Neural cell (in vitro differentiated cells): ENCODE data around the gene RNF41. TPM values are rescaled to one million over a fixed set of nuclear protein-coding genes. Genes with fewer than 3 reads are reported as not detected.

Experiments used
- H2AFZ ChIP-seq: fragments of 200-600, 300-800 bp; sonication (generic), shearing (Covaris generic); 2 replicates; pipeline ENCODE4 v1.6.0; 2014; ENCODE audit warnings: low read depth, mild to moderate bottlenecking, antibody characterized with exemption, low read length, moderate library complexity
- H3F3A ChIP-seq: fragments of 200-600 bp; shearing (Covaris generic); 2 replicates; pipeline ENCODE4 v1.6.1; 2016; ENCODE audit warnings: mild to moderate bottlenecking, moderate library complexity, mixed read lengths, antibody characterized with exemption, low read length; ENCODE audit not compliant: insufficient read depth, poor library complexity, severe bottlenecking
- H3K27ac ChIP-seq: fragments of 200-600, 300-800 bp; sonication (generic), shearing (Covaris generic); 2 replicates; pipeline ENCODE4 v1.5.1; 2014; ENCODE audit warnings: mild to moderate bottlenecking, low read length, moderate library complexity
- H3K27me3 ChIP-seq: fragments of 300-800, 200-600 bp; sonication (generic), shearing (Covaris generic); 2 replicates; pipeline ENCODE4 v1.6.0; 2014; ENCODE audit warnings: mild to moderate bottlenecking, low read depth, low read length, moderate library complexity; ENCODE audit not compliant: insufficient read depth
- H3K36me3 ChIP-seq: fragments of 300-800, 200-600 bp; sonication (generic), shearing (Covaris generic); 2 replicates; pipeline ENCODE4 v1.5.1; 2014; ENCODE audit warnings: mild to moderate bottlenecking, antibody characterized with exemption, low read length, moderate library complexity; ENCODE audit not compliant: insufficient read depth
- H3K4me2 ChIP-seq: fragments of 300-800, 200-600 bp; sonication (generic), shearing (Covaris generic); 2 replicates; pipeline ENCODE4 v1.6.0; 2014; ENCODE audit warnings: mild to moderate bottlenecking, low read length
- H3K4me3 ChIP-seq: fragments of 300-800, 200-600 bp; sonication (generic), shearing (Covaris generic); 2 replicates; pipeline ENCODE4 v1.5.1; 2014; ENCODE audit warnings: mild to moderate bottlenecking, low read length, moderate library complexity
- H3K79me2 ChIP-seq: fragments of 200-600 bp; shearing (Covaris generic); replicated peaks from 2 replicates; pipeline ENCODE4 v1.6.0; 2014; ENCODE audit warnings: mild to moderate bottlenecking, low read length, moderate library complexity; ENCODE audit not compliant: insufficient read depth
- H3K9ac ChIP-seq: fragments of 300-800, 200-600 bp; sonication (generic), shearing (Covaris generic); 2 replicates; pipeline ENCODE4 v1.6.1; 2016; ENCODE audit warnings: mild to moderate bottlenecking, low read length, mixed read lengths
- H3K9me2 ChIP-seq: fragments of 200-600 bp; shearing (Covaris generic); 2 replicates; pipeline ENCODE4 v1.6.1; 2016; ENCODE audit warnings: mild to moderate bottlenecking, low read length, mixed read lengths; ENCODE audit not compliant: insufficient read depth
- H3K9me3 ChIP-seq: fragments of 200-600, 300-800 bp; sonication (generic), shearing (Covaris generic); 2 replicates; pipeline ENCODE4 v1.6.1; 2016; ENCODE audit warnings: mild to moderate bottlenecking, mixed run types, low read length, moderate library complexity, mixed read lengths
- H4K20me1 ChIP-seq: fragments of 200-600 bp; shearing (Covaris generic); 2 replicates; pipeline ENCODE4 v1.6.1; 2016; ENCODE audit warnings: mild to moderate bottlenecking, mixed run types; ENCODE audit not compliant: insufficient read depth
- CTCF ChIP-seq: fragments of 450-650 bp; IDR thresholded peaks from 2 replicates; pipeline ENCODE4 v1.5.1; 2014; ENCODE audit warnings: antibody characterized with exemption, mild to moderate bottlenecking, moderate library complexity; ENCODE audit not compliant: poor library complexity, severe bottlenecking
- EP300 ChIP-seq: fragments of 450-650 bp; conservative IDR thresholded peaks from 2 replicates; pipeline ENCODE4 v1.6.1; 2014; ENCODE audit warnings: antibody characterized with exemption, mild to moderate bottlenecking, moderate library complexity; ENCODE audit not compliant: poor library complexity, severe bottlenecking
- EZH2 ChIP-seq: fragments of 200-600, 300-800 bp; shearing (Covaris generic), sonication (generic); IDR thresholded peaks from 2 replicates; pipeline ENCODE4 v1.6.1; 2014; ENCODE audit warnings: antibody characterized with exemption, low read length, borderline replicate concordance, mild to moderate bottlenecking; ENCODE audit not compliant: insufficient read depth, poor library complexity, severe bottlenecking
- MXI1 ChIP-seq: fragments of 450-650 bp; conservative IDR thresholded peaks from 2 replicates; pipeline ENCODE4 v1.6.1; 2014; ENCODE audit warnings: antibody characterized with exemption, mild to moderate bottlenecking; ENCODE audit not compliant: poor library complexity, severe bottlenecking
- POLR2AphosphoS5 ChIP-seq: IDR thresholded peaks from 2 replicates; pipeline ENCODE4 v1.6.1; 2012
- RAD21 ChIP-seq: fragments of 450-650 bp; conservative IDR thresholded peaks from 2 replicates; pipeline ENCODE4 v1.6.1; 2014; ENCODE audit warnings: antibody characterized with exemption, mild to moderate bottlenecking, moderate library complexity
- REST ChIP-seq: IDR thresholded peaks from 2 replicates; pipeline ENCODE4 v1.6.1; 2012; ENCODE audit warnings: borderline replicate concordance
- SMC3 ChIP-seq: fragments of 450-650 bp; conservative IDR thresholded peaks from 2 replicates; pipeline ENCODE4 v1.6.1; 2014; ENCODE audit warnings: antibody characterized with exemption, mild to moderate bottlenecking, moderate library complexity; ENCODE audit not compliant: poor library complexity
- TAF1 ChIP-seq: IDR thresholded peaks from 2 replicates; pipeline ENCODE4 v1.6.1; 2012; ENCODE audit warnings: low read depth
- polyA plus RNA-seq: library from polyadenylated mRNA; depleted of rRNA; stranded (reverse); fragments of >200 nt; gene quantifications from 2 replicates; pipeline ENCODE4 v1.2.3, GENCODE V29; 2014

Gene RNF41
- polyA plus RNA-seq, 1 donor from 2014 or later = 108 TPM

- Histone ChIP-seq H4K20me1 (no peaks in the 10 kb centered on the region), H3K27me3 (no peaks in the 10 kb centered on the region), H3K4me2 (no peak overlapping the region), H2AFZ (no peak overlapping the region), H3K36me3 (no peaks in the 10 kb centered on the region), H3K9me2 (no peaks in the 10 kb centered on the region), H3F3A (no peaks in the 10 kb centered on the region), H3K4me3 (no peak overlapping the region), H3K79me2 (no peaks in the 10 kb centered on the region), H3K9ac (no peak overlapping the region), H3K9me3 (no peaks in the 10 kb centered on the region), H3K27ac (no peak overlapping the region)
- TF ChIP-seq MXI1 (no peak), RAD21 (no peak), TAF1 (no peak), REST (no peak), POLR2AphosphoS5 (no peak), EZH2 (no peak), CTCF (no peak), EP300 (no peak), SMC3 (no peak)
Measured at GRCh38 chr12:56236091-56236490, 14.4 kb upstream of the RNF41 start.

GRCh38 chr12:56234746-56235436, 13.2 kb upstream of the RNF41 start:
- Histone ChIP-seq H4K20me1 (no peaks in the 10 kb centered on the region), H3K9me3 (no peaks in the 10 kb centered on the region), H3F3A (no peaks in the 10 kb centered on the region), H3K9me2 (no peaks in the 10 kb centered on the region), H3K36me3 (no peaks in the 10 kb centered on the region), H3K79me2 (no peaks in the 10 kb centered on the region), H3K27ac (no peak overlapping the region), H3K9ac (no peak overlapping the region), H3K4me2 (no peak overlapping the region), H3K27me3 (no peaks in the 10 kb centered on the region), H2AFZ (no peak overlapping the region), H3K4me3 (no peak overlapping the region)
- TF ChIP-seq RAD21 (no peak), POLR2AphosphoS5 (no peak), SMC3 (no peak), EZH2 (no peak), TAF1 (no peak)
